Measurements from ENCODE around the gene OLIG3. TPM values are rescaled to one million over a fixed set of nuclear protein-coding genes. Genes with fewer than 3 reads are reported as not detected.

The OLIG3 gene
- total and polyA plus RNA-seq, 2 of the 8 experiments (the other 6 are each of a cell fraction or from before 2014, with no cell fraction given), result 0.60 to 1.3 TPM

GRCh38 chr6:137495703-137496336 is 1.6 kb upstream of the OLIG3 start (continued):
- TF ChIP-seq HDAC2 (IDR thresholded peaks at IDR 0.05; ENCODE audit: borderline replicate concordance in 1 of 2, low read depth in 2 of 2, low read length in 2 of 2), result peak in 1 of 2 experiments; percentile 69; a peak in 1 of 4 replicates
- TF ChIP-seq SP4 (IDR thresholded peaks at IDR 0.05; ENCODE audit: low read length), result no peak
- TF ChIP-seq KDM1A (IDR thresholded peaks at IDR 0.05; ENCODE audit: borderline replicate concordance, low read length), result no peak
- no peak for TF ChIP-seq CTCF (IDR thresholded peaks at IDR 0.05; ENCODE audit: control extremely low read depth in 1 of 3, insufficient read depth in 1 of 3, low read depth in 1 of 3, low read length in 3 of 3)
- no peak for TF ChIP-seq POLR2AphosphoS5 (IDR thresholded peaks at IDR 0.05; ENCODE audit: low read depth, low read length)
- TF ChIP-seq ATF3 (IDR thresholded peaks at IDR 0.05; ENCODE audit: insufficient read depth, low read depth, low read length), result no peak
- 0 out of 2 replicates have a peak, but pooled peaks have one; percentile 46 for TF ChIP-seq EGR1 (IDR thresholded peaks at IDR 0.05; ENCODE audit: borderline replicate concordance, low read depth, low read length)
- no peak for TF ChIP-seq SIX5 (IDR thresholded peaks at IDR 0.05; ENCODE audit: low read depth, low read length)
- no peak for TF ChIP-seq PHF8 (conservative IDR thresholded peaks at IDR 0.05; ENCODE audit: low read depth, low read length)
- TF ChIP-seq E2F6 (IDR thresholded peaks at IDR 0.05), result peak; percentile 69; the same call in 1 of the 2 replicates
- no peak for TF ChIP-seq GABPA (IDR thresholded peaks at IDR 0.05; ENCODE audit: borderline replicate concordance, insufficient read depth, low read length)
- 0 out of 2 replicates have a peak, but pooled peaks have one; percentile 1 for TF ChIP-seq TBP (IDR thresholded peaks at IDR 0.05; ENCODE audit: low read depth, low read length)
- TF ChIP-seq SP2 (IDR thresholded peaks at IDR 0.05; ENCODE audit: low read length), result no peak
- peak; percentile 83 for TF ChIP-seq SP1 (IDR thresholded peaks at IDR 0.05; ENCODE audit: low read depth, low read length)
- no peak for TF ChIP-seq EZH2 (IDR thresholded peaks at IDR 0.05; ENCODE audit: low read depth, low read length, severe bottlenecking)
- TF ChIP-seq CHD2 (IDR thresholded peaks at IDR 0.05; ENCODE audit: low read length), result no peak
